ENCODE results near the gene CCDC175.

DNA sequence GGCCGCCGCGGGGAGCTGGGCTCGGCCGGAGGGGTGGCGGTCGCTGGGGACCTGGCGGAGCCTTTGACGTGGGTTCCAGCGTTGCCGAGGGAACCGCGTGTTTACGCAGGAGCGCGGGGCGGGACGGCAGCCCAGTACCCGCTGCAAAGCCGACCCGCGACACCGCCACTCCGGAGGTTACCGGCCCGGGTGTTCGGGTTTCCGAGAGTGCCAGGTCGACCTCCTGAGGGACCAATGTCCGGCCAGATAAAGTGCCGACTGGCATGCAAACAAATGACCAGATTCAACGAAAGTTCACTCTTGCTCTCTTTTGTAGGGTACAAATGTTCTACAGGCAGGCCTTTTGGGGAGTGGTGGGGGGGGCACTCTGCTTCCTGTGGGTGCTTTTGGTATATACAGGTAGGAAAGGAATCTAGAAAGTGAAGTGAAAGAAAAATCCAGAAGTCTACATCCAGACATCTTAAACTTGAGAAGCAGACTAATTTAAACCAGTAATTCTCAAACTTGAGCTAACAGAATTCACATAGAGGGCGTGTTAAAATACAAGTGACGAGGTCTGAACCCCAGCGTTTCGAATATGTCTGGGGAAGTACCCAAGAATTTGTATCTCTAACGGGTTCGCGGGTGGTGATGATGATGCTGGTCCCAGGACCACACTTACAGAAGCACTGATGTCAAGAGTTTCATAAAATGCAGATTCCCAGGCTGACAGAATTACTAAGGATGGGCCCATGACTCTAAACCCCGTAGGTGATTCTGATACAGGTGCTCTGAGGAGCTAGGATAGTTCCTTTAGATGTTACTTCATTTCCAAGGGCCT lies 111.1 kb downstream of the CCDC175 start, which contains the start of gene GPR135:
- TF ChIP-seq, protein P1, sequence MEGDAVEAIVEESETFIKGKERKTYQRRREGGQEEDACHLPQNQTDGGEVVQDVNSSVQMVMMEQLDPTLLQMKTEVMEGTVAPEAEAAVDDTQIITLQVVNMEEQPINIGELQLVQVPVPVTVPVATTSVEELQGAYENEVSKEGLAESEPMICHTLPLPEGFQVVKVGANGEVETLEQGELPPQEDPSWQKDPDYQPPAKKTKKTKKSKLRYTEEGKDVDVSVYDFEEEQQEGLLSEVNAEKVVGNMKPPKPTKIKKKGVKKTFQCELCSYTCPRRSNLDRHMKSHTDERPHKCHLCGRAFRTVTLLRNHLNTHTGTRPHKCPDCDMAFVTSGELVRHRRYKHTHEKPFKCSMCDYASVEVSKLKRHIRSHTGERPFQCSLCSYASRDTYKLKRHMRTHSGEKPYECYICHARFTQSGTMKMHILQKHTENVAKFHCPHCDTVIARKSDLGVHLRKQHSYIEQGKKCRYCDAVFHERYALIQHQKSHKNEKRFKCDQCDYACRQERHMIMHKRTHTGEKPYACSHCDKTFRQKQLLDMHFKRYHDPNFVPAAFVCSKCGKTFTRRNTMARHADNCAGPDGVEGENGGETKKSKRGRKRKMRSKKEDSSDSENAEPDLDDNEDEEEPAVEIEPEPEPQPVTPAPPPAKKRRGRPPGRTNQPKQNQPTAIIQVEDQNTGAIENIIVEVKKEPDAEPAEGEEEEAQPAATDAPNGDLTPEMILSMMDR (conservative IDR thresholded peaks at IDR 0.05; ENCODE audit: low read depth, low read length), result no peak
- TF ChIP-seq EZH2 (IDR thresholded peaks at IDR 0.05; ENCODE audit: low read length, unreplicated experiment) (no peak), EZH2phosphoT487 (IDR thresholded peaks at IDR 0.05; ENCODE audit: borderline replicate concordance, low read length) (no peak)

Data from PC-3 (cell line).